HuH-7.5 (cell line): ENCODE results near the gene SLC6A17.

Experiments used
- DNase-seq: peaks from one replicate; pipeline ENCODE4 v3.0.0; 2011; ENCODE audit warnings: low spot score

SLC6A17 gene

GRCh38 chr1:110223127-110223526, 72.8 kb downstream of the SLC6A17 start:
- DNase-seq = no peak

GRCh38 chr1:110223581-110223980, 73.3 kb downstream of the SLC6A17 start:
- no peak for DNase-seq

GRCh38 chr1:110224240-110224995, 74.1 kb downstream of the SLC6A17 start:
- peak; percentile 63 for DNase-seq

- DNase-seq = no peak
Observed at GRCh38 chr1:110225212-110225611, 74.9 kb downstream of the SLC6A17 start.

- DNase-seq = no peak
Observed at GRCh38 chr1:110225756-110226404, 75.6 kb downstream of the SLC6A17 start.

- no peak for DNase-seq
Observed at GRCh38 chr1:110227774-110228173, 77.5 kb downstream of the SLC6A17 start.

GRCh38 chr1:110228381-110228780, 78.1 kb downstream of the SLC6A17 start:
- DNase-seq = no peak

- no peak for DNase-seq
Observed at GRCh38 chr1:110228869-110229268, 78.6 kb downstream of the SLC6A17 start.

GRCh38 chr1:110229348-110230001, 79.2 kb downstream of the SLC6A17 start:
- no peak for DNase-seq

GRCh38 chr1:110230381-110231199, 80.3 kb downstream of the SLC6A17 start:
- DNase-seq = no peak

GRCh38 chr1:110233861-110234260, 83.6 kb downstream of the SLC6A17 start:
- DNase-seq = no peak

- DNase-seq = no peak
Observed at GRCh38 chr1:110234691-110235090, 84.4 kb downstream of the SLC6A17 start.

- DNase-seq = no peak
Observed at GRCh38 chr1:110235181-110235833, 85.0 kb downstream of the SLC6A17 start.

GRCh38 chr1:110235834-110236682, 85.8 kb downstream of the SLC6A17 start:
- no peak for DNase-seq

- DNase-seq = no peak
Observed at GRCh38 chr1:110237386-110238152, 87.3 kb downstream of the SLC6A17 start.

GRCh38 chr1:110239441-110240430, 89.4 kb downstream of the SLC6A17 start:
- no peak for DNase-seq

GRCh38 chr1:110240476-110241210, 90.3 kb downstream of the SLC6A17 start:
- DNase-seq = no peak

- DNase-seq = no peak
Observed at GRCh38 chr1:110241516-110241915, 91.2 kb downstream of the SLC6A17 start.
